ENCODE data around the gene PEX13.
"Not testable (repeated sequence)": the region's sequence is repeated elsewhere in the genome, so short reads cannot be mapped to it uniquely, and the experiment has no call there.

Gene PEX13, protein sequence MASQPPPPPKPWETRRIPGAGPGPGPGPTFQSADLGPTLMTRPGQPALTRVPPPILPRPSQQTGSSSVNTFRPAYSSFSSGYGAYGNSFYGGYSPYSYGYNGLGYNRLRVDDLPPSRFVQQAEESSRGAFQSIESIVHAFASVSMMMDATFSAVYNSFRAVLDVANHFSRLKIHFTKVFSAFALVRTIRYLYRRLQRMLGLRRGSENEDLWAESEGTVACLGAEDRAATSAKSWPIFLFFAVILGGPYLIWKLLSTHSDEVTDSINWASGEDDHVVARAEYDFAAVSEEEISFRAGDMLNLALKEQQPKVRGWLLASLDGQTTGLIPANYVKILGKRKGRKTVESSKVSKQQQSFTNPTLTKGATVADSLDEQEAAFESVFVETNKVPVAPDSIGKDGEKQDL

DNA sequence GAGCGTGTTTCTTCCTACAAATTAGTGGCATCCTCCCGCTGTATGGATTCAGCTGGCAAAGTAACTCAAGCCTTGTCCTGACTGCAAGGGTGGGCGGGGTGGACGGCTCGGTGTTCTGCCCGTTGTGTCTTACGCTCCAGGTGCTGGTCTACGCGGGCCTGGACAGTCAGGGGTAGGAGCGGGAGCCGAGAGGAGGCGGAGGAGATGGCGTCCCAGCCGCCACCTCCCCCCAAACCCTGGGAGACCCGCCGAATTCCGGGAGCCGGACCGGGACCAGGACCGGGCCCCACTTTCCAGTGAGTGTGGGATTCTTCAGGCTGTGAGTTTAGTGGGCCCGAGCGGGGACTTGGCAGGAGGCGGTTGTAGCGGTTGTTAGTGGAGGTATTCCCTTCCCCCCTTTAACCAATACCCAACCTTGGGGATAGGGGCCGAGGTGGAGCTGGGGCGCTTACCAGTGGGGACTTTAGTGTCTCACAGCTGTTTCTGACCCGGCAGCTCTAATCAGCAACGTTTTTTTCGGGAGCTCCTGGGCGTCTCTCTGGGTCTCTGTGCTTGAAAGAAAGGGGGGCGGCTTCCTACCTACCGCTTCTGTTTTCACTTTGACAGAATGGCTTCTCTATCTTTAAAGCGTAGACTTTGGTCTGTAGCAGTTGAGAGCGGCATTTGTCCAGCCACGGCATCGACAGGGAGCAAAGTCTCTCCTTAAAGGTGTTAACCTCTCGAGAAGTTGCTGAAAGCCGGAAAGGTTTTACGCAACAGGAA is at the start of gene PEX13, which contains the start of gene PUS10:
TSS of gene PEX13 (plus strand) at position 165 of the 762 bp plus-strand sequence. CDS start at position 205, 40 bp downstream.
TSS of gene PUS10 (minus strand) at position 700 of the 762 bp plus-strand sequence. CDS start 6,365 bp downstream, outside the sequence.
- no peaks in the 10 kb centered on the region for H3K36me3 ChIP-seq (ENCODE audit: control insufficient read depth, insufficient read depth, low read length)
- H3K9ac ChIP-seq (ENCODE audit: low read length) = peak within 1 kb of the TSS; percentile 96
- H3K27ac ChIP-seq (ENCODE audit: low read depth, low read length) = peak within 1 kb of the TSS; percentile 94
- H3K4me1 ChIP-seq (ENCODE audit: control insufficient read depth, insufficient read depth, low read length) = no peaks in the 10 kb centered on the region
- H3K4me3 ChIP-seq (ENCODE audit: low read depth, low read length) = peak within 1 kb of the TSS; percentile 93
- H3K27me3 ChIP-seq (ENCODE audit: control insufficient read depth, insufficient read depth, low read length) = no peaks in the 10 kb centered on the region
- no peaks in the 10 kb centered on the region for H3K9me3 ChIP-seq (ENCODE audit: control insufficient read depth, insufficient read depth, low read depth, low read length)

DNA sequence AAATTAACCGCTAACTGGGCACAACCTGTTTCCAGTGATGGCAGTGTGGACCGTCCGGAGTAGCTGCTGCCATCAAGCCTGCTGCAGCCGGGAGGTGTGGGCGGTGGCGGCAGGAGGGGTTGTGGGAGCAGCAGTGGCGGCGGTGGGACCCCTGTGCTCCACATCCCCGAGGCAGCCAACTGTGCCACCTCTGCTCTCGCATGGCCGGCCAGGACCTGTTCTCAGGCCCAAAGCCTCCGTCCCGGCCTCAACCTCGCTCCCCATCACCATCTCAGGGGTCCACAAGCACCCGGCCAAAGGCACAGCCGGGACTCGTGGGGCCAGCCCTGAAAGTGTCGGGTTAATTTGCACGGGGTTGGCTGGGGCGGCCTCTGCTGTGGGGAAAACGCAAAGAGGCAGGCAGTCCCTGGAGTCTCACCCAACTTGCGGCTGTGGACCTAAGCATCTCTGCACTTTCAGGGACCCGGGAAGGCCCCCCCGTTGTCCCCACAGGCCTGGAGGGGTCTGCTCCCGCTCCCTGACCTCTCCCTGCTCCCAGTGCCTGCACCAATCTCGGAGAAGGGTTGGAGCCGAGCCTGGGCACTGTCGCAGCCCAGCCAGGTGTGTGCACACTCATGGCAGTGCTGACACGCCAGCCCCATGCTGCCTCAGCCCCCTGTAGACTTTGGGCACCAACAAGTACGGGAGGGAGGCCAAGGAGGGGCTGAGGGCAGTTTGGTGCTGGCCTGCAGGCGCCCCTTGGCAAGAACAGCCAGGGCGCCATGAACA is 44.4 kb upstream of the PEX13 start:
- no peak overlapping the region for H3K9ac ChIP-seq (ENCODE audit: low read length)
- H3K27me3 ChIP-seq (ENCODE audit: control insufficient read depth, insufficient read depth, low read length) = no peaks in the 10 kb centered on the region
- H3K4me1 ChIP-seq (ENCODE audit: control insufficient read depth, insufficient read depth, low read length) = no peaks in the 10 kb centered on the region
- H3K36me3 ChIP-seq (ENCODE audit: control insufficient read depth, insufficient read depth, low read length) = no peaks in the 10 kb centered on the region
- no peak overlapping the region for H3K4me3 ChIP-seq (ENCODE audit: low read depth, low read length)
- no peaks in the 10 kb centered on the region for H3K9me3 ChIP-seq (ENCODE audit: control insufficient read depth, insufficient read depth, low read depth, low read length)
- no peak overlapping the region for H3K27ac ChIP-seq (ENCODE audit: low read depth, low read length)

DNA sequence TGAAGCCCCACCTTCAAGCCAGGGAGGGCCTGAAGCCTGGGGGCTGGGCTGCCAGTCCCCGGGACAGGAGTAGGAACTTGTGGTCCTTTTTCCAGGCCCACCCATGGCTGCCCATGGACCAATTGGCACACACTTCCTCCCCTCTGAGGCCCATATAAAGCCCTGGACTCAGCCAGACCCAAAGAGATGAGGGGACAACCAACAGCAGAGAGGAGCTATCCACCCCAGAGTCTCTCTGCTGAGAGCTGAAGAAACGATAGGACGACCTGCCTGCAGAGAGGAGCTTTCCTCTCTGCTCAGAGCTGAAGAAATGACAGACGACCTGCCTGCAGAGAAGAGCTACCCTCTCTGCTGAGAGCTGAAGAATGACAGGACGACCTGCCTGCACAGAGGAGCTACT is 43.8 kb upstream of the PEX13 start:
- Histone ChIP-seq H3K9me3 (ENCODE audit: control insufficient read depth, insufficient read depth, low read depth, low read length) (no peaks in the 10 kb centered on the region), H3K27ac (ENCODE audit: low read depth, low read length) (no peak overlapping the region), H3K4me1 (ENCODE audit: control insufficient read depth, insufficient read depth, low read length) (no peaks in the 10 kb centered on the region), H3K9ac (ENCODE audit: low read length) (no peak overlapping the region), H3K36me3 (ENCODE audit: control insufficient read depth, insufficient read depth, low read length) (no peaks in the 10 kb centered on the region), H3K4me3 (ENCODE audit: low read depth, low read length) (no peak overlapping the region), H3K27me3 (ENCODE audit: control insufficient read depth, insufficient read depth, low read length) (no peaks in the 10 kb centered on the region)

DNA sequence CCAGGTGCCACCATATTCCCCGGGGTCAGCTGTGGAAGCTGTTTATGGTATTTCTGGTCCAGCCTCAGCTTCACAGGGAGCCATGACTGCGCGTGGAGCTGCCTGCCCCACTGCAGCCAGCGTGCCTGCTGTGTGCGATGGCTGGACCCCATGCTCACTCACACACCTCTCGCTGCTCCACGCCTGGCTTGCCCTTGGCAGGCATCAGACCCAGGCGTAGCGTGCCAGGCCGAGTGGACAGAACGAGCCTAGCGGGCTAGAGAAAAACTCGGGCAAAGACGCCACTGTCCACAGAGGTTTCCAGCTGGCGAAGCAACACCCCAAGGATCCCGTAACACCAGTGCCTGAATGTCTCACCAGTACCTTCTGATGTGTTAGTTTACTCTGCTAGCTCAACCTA is 42.9 kb upstream of the PEX13 start:
- Histone ChIP-seq H3K9me3 (ENCODE audit: control insufficient read depth, insufficient read depth, low read depth, low read length) (no peaks in the 10 kb centered on the region), H3K4me1 (ENCODE audit: control insufficient read depth, insufficient read depth, low read length) (no peaks in the 10 kb centered on the region), H3K27ac (ENCODE audit: low read depth, low read length) (no peak overlapping the region), H3K9ac (ENCODE audit: low read length) (no peak overlapping the region), H3K4me3 (ENCODE audit: low read depth, low read length) (no peak overlapping the region), H3K36me3 (ENCODE audit: control insufficient read depth, insufficient read depth, low read length) (no peaks in the 10 kb centered on the region), H3K27me3 (ENCODE audit: control insufficient read depth, insufficient read depth, low read length) (no peaks in the 10 kb centered on the region)

DNA sequence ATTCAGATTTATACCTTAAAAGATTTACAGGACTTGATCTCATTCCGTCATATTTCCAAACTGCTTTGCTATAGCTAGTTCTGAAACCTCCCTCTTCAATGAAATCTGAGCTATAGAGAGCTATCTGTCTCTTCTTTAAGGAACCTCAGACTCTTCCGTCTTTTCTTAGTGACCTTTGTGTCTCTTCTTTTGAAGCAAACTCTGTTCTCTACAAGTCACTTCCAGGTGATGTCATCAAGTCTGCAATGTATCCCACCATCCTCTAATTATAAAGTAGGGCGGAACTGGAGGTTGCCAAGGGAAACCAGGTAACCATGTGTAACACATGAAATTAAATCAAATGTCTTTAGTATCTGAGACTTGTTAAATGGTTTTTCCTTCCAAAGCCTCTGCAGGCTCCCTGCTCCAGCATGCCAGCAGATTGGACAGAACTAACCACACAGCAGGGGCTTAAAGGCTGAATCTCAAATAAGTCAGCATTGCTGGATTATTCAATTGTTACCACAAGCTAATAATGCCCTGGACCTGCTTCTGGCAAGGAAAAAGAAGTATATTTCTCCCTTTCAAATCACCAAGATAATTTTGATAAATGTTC is 41.2 kb upstream of the PEX13 start:
- no peaks in the 10 kb centered on the region for H3K27me3 ChIP-seq (ENCODE audit: control insufficient read depth, insufficient read depth, low read length)
- no peak overlapping the region for H3K27ac ChIP-seq (ENCODE audit: low read depth, low read length)
- H3K4me3 ChIP-seq (ENCODE audit: low read depth, low read length) = no peak overlapping the region
- H3K36me3 ChIP-seq (ENCODE audit: control insufficient read depth, insufficient read depth, low read length) = no peaks in the 10 kb centered on the region
- H3K9me3 ChIP-seq (ENCODE audit: control insufficient read depth, insufficient read depth, low read depth, low read length) = no peaks in the 10 kb centered on the region
- no peaks in the 10 kb centered on the region for H3K4me1 ChIP-seq (ENCODE audit: control insufficient read depth, insufficient read depth, low read length)
- no peak overlapping the region for H3K9ac ChIP-seq (ENCODE audit: low read length)

DNA sequence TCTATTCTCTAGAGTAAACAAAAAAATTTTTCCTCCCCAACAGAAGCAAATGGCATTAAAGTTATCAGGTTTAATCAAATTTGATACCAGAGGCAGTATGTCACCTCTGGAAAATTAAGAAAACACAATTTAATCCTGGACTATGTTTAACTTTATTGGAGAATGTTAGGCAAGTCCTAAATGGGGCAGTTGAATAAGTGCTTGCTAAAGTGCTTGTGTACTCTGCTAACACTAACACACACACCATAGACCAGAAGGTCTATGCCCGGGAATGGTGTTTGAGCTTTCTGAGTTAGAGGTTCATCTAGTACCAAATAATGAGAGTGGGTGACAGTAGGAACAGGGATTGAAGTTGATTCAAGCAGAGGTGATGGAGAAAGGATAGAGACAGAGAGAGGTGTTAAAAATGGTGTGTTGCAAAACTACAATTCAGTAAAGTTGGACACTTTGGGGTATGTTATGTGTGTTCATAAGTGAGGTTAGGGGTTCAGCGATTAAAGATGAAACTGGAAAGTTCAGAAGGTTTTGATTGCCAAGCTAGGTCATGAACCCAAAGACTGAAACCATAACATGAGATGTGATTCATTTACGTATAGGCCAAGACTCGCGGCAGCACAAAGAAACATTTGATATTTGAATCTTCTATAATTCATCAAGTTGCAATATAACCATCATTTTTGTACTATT is 40.5 kb upstream of the PEX13 start:
- H3K9me3 ChIP-seq (ENCODE audit: control insufficient read depth, insufficient read depth, low read depth, low read length) = no peaks in the 10 kb centered on the region
- H3K27ac ChIP-seq (ENCODE audit: low read depth, low read length) = no peak overlapping the region
- no peaks in the 10 kb centered on the region for H3K36me3 ChIP-seq (ENCODE audit: control insufficient read depth, insufficient read depth, low read length)
- no peak overlapping the region for H3K4me3 ChIP-seq (ENCODE audit: low read depth, low read length)
- H3K4me1 ChIP-seq (ENCODE audit: control insufficient read depth, insufficient read depth, low read length) = no peaks in the 10 kb centered on the region
- no peak overlapping the region for H3K9ac ChIP-seq (ENCODE audit: low read length)
- H3K27me3 ChIP-seq (ENCODE audit: control insufficient read depth, insufficient read depth, low read length) = no peaks in the 10 kb centered on the region

DNA sequence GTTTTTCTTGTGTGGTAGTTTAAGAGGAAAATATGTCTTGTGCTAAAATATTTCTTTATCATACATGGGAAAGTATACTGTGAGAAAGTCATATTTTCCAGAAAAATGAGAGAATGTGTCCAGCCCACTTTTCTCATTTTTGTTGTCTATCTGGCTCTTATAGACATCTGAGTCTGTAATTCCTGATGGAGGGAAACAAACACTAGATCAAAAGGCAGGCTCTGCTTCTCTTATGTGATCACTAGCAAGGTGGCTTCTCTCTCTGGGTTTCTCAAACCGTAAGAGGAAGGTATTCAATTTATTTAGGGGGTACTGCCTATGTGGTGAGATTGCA is 40.0 kb upstream of the PEX13 start:
- H3K27me3 ChIP-seq (ENCODE audit: control insufficient read depth, insufficient read depth, low read length) = no peaks in the 10 kb centered on the region
- no peaks in the 10 kb centered on the region for H3K36me3 ChIP-seq (ENCODE audit: control insufficient read depth, insufficient read depth, low read length)
- no peak overlapping the region for H3K4me3 ChIP-seq (ENCODE audit: low read depth, low read length)
- no peaks in the 10 kb centered on the region for H3K9me3 ChIP-seq (ENCODE audit: control insufficient read depth, insufficient read depth, low read depth, low read length)
- H3K4me1 ChIP-seq (ENCODE audit: control insufficient read depth, insufficient read depth, low read length) = no peaks in the 10 kb centered on the region
- no peak overlapping the region for H3K9ac ChIP-seq (ENCODE audit: low read length)
- no peak overlapping the region for H3K27ac ChIP-seq (ENCODE audit: low read depth, low read length)

DNA sequence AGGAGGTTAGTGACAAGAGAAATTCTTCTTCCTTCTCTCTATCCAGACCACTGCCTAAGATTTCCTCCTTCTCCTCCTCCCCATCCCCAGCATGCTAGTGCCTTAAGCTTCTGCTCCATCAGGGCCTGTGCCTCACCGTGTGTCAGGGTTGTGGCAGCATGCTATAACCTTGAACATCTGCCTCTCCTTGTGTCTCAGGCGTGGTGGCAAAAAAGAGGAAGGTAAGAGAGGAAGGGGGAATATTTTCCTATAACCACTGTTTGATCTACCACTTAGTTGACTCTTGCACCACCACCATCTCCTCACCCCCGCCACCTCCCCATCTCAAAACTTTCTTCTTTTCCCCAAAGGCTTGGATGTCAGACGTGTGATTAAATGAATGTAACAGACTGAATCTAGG is 38.3 kb upstream of the PEX13 start:
- Histone ChIP-seq H3K4me1 (ENCODE audit: control insufficient read depth, insufficient read depth, low read length) (no peaks in the 10 kb centered on the region), H3K9ac (ENCODE audit: low read length) (no peak overlapping the region), H3K36me3 (ENCODE audit: control insufficient read depth, insufficient read depth, low read length) (no peaks in the 10 kb centered on the region), H3K27me3 (ENCODE audit: control insufficient read depth, insufficient read depth, low read length) (no peaks in the 10 kb centered on the region), H3K27ac (ENCODE audit: low read depth, low read length) (no peak overlapping the region), H3K9me3 (ENCODE audit: control insufficient read depth, insufficient read depth, low read depth, low read length) (no peaks in the 10 kb centered on the region), H3K4me3 (ENCODE audit: low read depth, low read length) (no peak overlapping the region)

DNA sequence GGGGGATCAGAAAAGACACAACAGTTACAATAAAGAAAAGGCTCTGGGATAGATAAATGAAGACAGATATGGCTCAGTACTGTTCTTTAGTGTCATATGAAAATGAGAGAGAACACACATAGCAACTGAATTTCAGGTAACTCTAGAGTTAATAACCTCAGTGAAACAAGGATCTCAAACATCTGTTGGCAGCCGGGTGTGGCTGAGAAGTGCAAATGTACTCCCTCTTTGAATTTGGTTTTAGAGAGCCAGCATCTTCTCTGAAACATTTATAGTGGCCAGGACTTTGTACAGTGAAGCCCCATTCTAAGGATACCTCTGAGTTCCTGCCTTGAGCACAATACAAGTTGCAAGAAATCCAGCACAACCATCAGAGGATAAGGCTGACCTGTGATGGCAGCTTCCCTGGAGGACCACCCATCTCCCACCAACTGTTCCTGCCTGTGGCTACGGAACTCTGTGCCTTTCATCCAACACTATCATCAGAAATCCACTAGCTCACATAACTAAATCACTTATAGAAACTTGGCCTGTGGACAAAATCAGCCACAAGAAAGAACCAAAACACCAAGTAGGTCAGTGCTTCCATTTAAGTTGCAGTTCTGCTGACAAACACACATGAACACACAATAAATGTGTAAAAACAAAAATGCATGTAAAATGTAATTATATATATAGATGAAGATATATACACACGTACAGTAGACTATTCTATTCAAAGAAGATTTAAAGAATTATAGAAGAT is 37.3 kb upstream of the PEX13 start:
- no peak overlapping the region for H3K4me3 ChIP-seq (ENCODE audit: low read depth, low read length)
- no peaks in the 10 kb centered on the region for H3K4me1 ChIP-seq (ENCODE audit: control insufficient read depth, insufficient read depth, low read length)
- no peak overlapping the region for H3K27ac ChIP-seq (ENCODE audit: low read depth, low read length)

DNA sequence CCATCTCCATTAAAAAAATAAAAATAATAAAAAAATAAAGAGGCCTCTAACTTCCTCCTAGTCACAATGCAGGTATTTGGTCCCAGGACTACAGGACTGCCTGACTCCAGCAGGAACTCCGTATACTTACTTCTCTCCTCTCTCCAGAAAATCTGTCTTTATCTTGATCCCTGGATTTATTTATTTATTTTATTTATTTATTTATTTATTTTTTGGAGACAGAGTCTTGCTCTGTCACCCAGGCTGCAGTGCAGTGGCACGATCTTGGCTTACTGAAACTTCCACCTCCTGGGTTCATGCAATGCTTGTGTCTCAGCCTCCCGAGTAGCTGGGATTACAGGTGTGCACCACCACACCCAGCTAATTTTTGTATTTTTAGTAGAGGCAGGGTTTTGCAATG is 35.5 kb upstream of the PEX13 start:
- not testable (repeated sequence) for H3K9ac ChIP-seq (ENCODE audit: low read length); H3K36me3 ChIP-seq (ENCODE audit: control insufficient read depth, insufficient read depth, low read length); H3K9me3 ChIP-seq (ENCODE audit: control insufficient read depth, insufficient read depth, low read depth, low read length); H3K27me3 ChIP-seq (ENCODE audit: control insufficient read depth, insufficient read depth, low read length); H3K27ac ChIP-seq (ENCODE audit: low read depth, low read length); H3K4me1 ChIP-seq (ENCODE audit: control insufficient read depth, insufficient read depth, low read length); H3K4me3 ChIP-seq (ENCODE audit: low read depth, low read length)

More for the DNA sequence above, 37.3 kb upstream of the PEX13 start:
- Histone ChIP-seq H3K9ac (ENCODE audit: low read length) (no peak overlapping the region), H3K36me3 (ENCODE audit: control insufficient read depth, insufficient read depth, low read length) (no peaks in the 10 kb centered on the region), H3K27me3 (ENCODE audit: control insufficient read depth, insufficient read depth, low read length) (no peaks in the 10 kb centered on the region), H3K9me3 (ENCODE audit: control insufficient read depth, insufficient read depth, low read depth, low read length) (no peaks in the 10 kb centered on the region)
